HG03571 (cell line): ENCODE data around the gene NOL12.
"Not testable (repeated sequence)": the region's sequence is repeated elsewhere in the genome, so short reads cannot be mapped to it uniquely, and the experiment has no call there.

Source experiments
- ATAC-seq: cut with Tn5 transposase; IDR thresholded peaks from one replicate; pipeline ENCODE4 v1.9.1; 2021; ENCODE audit not compliant: unreplicated experiment

The NOL12 gene

DNA sequence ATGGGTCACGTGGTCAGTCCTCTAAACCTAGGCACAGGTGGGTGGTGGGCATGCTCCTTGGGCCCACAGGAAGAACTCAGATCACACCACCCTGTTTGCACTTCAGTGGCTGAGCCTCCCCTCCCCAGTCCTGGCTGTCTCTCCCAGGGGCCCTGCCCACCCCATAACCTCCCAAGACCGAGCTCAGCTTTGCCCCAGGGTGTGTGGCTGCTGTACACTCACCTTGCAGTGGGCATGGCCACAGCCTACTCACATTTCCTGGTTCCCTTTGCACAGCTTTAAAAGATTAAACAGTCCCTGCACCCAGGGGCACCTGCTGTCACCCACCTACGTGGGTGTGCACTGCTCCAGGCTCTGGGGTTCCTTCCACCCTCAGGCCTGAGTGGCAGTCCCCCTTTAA lies 24.5 kb downstream of the NOL12 start:
- no peak for ATAC-seq

DNA sequence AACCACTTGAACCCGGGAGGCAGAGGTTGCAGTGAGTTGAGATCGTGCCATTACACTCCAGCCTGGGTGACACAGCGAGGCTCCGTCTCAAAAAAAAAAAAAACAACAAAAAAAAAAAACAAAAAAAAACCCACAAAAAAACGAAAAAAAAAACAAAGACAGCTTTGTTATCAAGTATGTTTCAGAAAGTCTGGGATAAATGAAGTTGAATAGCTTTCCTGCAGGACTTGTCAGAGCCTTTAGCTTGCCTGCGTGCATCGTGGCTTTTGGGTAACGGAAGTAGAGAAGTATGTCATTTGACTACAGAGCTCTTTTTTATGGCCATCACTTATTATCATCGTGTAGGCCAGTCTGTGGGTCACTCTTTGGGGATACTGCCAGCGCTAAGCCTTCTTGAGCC lies 25.3 kb downstream of the NOL12 start:
- no peak for ATAC-seq

DNA sequence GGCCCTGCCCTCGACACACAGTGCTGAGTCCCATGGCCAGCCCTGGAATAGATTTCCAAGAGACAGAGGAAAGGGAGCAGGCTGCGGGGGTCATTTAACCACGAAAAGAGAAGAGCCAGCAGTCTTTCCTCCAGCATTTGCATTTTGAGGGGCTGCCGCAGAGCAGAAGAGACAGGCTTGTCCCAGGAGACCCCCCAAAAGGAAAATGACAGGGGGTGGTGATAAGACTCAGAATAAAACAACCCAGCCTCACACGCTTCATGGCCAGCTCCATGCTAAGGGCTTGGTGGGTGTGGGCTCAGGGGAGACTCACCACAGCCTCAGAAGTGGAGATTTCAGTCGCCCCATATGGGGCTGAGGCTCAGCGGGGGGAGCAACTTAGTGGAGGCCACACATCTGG lies 27.6 kb downstream of the NOL12 start:
- no peak for ATAC-seq

DNA sequence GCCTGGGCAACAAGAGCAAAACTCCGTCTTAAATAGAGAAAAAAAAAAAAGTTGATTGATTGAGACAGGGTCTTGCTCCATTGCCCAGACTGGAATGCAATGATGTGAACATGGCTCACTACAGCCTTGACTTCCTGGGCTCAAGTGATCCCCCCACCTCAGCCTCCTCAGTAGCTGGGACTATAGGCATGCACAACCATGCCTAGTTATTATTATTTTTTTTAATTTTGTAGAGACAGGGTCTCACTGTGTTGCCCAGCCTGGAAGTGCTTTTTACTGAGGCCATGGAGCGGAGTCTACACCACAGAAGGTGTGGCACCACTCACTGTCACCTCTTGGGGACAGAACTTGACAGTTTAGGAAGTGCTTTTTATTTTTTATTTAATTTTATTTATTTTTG lies 28.5 kb downstream of the NOL12 start:
- no peak for ATAC-seq

DNA sequence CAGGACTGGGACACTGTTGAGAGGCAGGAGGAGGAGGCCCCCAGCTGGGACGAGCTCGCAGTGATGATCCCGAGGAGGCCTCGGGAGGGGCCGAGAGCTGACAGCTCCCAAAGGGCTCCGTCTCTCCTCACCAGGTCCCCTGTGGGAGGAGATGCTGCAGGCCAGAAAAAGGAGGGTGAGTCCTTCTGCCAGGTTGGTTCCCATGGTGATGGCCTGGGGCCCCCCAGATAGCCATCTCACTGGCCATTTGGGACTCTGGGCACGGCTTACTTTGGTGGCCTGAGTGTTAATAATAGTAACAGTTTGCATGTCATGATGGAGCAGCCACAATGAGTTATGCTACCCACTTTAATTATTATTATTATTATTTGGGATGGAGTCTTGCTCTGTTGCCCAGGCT lies 29.6 kb downstream of the NOL12 start:
- ATAC-seq, result no peak

DNA sequence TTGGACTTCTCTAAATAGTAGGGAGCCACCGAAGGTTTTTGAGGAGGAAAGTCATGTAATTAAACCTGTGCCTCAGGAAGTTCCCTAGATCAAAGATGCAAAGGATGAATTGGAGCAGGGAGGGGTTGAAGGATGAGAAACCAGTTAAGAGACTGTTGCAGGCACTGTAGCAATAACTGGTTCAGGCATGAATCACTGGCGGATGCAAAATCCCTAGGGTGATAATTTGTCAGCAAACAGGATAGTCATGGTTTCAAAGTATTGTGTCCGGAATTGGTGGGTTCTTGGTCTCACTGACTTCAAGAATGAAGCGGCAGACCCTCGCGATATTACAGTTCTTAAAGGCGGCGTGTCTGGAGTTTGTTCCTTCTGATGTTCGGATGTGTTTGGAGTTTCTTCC lies 30.6 kb downstream of the NOL12 start:
- no peak for ATAC-seq

DNA sequence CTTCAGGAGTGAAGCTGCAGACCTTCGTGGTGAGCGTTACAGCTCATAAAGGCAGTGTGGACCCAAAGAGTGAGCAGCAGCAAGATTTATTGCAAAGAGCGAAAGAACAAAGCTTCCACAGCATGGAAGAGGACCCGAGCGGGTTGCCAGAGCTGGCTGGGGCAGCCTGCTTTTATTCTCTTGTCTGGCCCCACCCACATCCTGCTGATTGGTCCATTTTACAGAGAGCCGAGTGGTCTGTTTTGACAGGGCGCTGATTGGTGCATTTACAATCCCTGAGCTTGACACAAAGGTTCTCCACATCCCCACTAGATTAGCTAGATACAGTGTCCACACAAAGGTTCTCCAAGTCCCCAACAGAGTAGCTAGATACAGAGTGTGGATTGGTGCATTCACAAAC lies 31.1 kb downstream of the NOL12 start:
- ATAC-seq, result not testable (repeated sequence)

DNA sequence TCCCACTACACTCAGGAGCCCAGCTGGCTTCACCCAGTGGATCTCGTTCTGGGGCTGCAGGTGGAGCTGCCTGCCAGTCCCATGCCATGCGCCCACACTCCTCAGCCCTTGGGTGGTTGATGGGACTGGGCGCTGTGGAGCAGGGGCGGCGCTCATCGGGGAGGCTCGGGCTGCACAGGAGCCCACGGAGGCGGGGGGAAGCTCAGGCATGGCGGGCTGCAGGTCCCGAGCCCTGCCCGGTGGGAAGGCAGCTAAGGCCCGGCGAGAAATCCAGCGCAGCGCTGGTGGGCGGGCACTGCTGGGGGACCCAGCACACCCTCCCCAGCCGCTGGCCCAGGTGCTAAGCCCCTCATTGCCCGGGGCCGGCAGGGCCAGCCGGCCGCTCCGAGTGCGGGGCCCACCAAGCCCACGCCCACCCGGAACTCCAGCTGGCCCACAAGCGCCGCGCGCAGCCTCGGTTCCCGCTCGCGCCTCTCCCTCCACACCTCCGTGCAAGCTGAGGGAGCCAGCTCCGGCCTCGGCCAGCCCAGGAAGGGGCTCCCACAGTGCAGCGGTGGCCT lies 31.7 kb downstream of the NOL12 start:
- not testable (repeated sequence) for ATAC-seq

DNA sequence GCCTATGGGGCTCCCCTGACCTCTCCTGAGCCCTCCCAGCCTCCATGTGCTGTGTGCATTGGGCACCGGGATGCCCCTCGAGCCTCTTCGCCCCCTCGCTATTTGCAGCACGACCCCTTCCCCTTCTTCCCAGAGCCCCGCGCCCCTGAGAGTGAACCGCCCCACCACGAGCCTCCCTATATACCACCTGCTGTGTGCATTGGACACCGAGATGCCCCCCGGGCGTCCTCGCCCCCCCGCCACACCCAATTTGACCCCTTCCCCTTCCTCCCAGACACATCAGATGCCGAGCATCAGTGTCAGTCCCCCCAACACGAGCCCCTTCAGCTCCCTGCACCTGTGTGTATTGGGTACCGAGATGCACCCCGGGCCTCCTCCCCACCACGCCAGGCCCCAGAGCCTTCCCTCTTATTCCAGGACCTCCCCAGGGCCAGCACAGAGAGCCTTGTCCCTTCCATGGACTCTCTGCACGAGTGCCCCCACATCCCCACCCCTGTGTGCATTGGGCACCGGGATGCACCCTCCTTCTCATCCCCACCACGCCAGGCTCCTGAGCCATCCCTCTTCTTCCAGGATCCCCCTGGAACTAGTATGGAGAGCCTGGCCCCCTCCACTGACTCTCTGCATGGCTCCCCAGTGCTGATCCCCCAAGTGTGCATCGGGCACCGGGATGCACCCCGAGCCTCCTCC lies 39.6 kb downstream of the NOL12 start:
- no peak for ATAC-seq

DNA sequence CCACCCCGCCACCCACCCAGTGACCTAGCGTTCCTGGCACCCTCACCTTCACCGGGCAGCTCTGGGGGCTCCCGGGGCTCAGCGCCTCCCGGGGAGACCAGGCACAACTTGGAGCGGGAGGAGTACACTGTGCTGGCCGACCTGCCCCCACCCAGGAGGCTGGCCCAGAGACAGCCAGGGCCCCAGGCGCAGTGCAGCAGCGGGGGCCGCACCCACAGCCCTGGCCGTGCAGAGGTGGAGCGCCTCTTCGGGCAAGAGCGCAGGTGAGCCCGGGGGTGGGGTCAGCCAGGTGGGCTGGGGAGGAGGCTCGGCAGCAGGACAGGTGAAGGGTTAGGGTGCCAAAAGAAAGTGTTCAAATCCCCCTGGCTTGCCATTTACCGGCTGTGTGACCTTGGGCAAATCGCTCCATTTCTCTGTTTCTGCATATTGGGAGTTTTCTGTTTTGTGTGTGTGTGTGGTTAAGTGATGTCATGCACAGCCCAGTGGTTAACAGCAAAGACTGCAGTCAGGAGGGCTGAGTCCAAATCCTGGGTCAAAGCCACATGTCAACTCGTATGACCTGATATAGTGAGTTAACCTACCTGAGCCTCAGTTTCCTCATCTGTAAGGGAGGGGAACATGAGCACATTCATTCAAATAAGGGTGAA lies 40.2 kb downstream of the NOL12 start:
- no peak for ATAC-seq

DNA sequence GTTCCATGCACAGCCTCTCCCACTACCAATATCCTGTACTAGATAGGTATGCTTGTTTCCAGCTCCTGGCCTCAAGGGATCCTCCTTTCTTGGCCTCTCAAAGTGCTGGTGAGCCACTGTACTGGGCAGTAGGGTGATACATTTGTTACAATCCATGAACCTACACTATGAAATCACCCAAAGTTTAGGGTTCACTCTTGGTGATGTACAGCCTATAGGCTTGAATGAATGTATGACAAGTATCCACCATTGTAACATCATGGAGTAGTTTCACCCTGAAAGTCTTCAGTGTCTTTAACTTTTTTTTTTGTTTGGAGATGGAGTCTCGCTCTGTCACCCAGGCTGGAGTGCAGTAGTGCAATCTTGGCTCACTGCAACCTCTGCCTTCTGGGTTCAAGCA lies 42.5 kb downstream of the NOL12 start:
- no peak for ATAC-seq

DNA sequence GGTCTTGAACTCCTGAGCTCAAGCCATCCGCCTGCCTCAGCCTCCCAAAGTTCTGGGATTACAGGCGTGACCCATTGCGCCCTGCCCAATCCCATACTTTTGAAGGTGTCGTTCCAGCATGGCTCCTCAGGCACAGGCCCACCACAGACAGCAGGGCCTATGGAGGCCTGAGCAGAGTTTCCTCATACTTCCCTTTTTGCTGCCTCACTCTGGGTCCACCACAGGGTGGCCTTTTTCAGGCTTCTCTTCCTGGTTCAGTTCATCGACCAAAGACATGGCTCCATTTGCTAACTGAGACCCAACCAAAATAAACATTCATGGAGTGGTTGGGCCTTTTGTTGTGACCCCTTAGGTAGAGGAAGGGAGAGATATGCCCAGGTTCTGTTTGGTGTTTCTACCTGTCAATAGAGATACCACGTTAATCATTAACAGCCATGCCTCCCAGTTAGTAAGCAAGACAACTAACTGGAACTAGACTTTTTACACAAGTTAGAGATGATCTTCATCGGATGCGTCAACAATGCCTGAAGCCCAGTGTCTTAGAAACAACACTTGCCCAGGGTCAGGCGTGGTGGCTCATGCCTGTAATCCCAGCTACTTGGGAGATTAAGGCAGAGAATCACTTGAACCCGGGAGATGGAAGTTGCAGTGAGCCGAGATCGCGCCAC lies 45.8 kb downstream of the NOL12 start:
- no peak for ATAC-seq

DNA sequence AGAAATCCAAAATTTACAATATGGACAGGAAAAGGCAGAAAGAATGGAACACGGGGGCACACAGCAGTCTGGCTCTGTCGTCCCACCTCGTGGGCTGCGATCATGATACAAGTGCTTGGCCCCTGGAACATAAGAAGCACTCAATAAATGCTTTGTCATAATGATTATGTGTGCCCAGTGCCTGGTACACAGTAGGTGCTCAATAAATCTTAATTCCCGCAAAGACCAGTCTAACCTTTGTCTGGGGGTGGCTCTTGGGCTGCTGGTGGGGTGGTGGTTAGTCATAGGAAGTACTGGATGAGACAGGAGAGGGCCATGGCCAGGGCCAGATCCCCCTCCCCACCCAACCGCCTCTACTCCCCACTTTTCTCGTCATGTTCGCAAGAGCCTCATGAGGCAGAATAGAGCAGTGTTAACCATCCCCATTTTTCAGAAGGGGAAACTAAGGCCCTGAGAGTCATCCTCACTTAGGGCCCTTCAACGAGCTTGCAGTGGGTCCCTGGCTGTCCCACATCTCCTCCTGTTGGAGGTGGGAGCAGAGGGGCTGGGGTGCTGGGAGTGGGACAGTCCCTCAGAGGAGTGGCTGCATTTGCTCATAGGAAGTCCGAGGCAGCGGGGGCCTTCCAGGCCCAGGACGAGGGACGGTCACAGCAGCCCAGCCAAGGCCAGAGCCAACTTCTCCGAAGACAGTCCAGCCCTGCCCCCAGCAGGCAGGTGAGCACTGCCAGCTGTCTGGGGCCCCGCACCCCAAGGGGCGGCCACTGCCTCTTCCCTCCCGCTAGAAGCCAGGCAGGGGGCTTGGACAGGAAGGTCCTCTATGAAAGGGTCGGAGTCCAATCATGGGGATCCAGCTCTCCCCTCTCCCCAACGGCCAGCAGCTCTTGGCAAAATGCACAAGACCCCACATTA lies 46.8 kb downstream of the NOL12 start:
- ATAC-seq, result no peak

DNA sequence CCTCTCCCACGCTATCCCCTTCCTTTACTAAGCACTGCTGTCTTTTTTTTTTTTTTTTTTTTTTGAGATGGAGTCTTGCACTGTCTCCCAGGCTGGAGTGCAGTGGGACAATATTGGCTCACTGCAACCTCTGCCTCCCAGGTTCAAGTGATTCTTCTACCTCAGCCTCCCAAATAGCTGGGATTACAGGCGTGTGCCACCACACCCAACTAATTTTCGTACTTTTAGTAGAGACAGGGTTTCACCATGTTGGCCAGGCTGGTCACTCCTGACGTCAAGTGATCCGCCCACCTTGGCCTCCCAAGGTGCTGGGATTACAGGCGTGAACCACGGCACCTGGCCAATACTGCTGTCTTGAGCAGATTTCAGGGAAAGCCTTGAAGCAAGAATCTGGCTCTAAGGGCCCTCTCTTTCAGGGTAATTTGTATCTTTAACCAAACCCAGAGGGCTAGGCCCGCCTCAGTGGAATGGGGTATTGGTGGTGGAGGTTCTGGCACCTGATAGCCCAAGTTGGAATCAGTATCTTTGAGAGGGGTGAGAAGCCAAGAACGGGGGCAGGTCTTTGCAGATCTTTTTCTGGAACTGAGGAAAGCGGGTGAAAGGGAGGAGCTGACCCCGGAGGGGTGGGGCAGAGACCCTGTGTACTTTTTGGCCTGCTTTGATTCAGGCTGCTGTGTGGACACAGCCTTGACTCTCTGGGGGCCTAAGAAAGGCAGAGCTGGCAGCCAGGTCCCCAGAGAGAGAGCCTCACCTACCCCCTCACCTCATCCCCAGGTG lies 47.7 kb downstream of the NOL12 start:
- ATAC-seq, result no peak

DNA sequence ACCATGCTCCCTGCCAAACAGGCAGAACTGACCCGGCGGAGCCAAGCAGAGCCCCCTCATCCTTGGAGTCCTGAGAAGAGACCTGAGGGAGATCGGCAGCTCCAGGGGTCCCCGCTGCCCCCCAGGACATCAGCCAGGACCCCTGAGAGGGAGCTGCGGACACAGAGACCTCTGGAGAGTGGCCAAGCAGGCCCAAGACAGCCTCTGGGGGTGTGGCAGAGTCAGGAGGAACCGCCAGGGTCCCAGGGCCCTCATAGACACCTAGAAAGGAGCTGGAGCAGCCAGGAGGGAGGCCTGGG lies 48.2 kb downstream of the NOL12 start:
- no peak for ATAC-seq

DNA sequence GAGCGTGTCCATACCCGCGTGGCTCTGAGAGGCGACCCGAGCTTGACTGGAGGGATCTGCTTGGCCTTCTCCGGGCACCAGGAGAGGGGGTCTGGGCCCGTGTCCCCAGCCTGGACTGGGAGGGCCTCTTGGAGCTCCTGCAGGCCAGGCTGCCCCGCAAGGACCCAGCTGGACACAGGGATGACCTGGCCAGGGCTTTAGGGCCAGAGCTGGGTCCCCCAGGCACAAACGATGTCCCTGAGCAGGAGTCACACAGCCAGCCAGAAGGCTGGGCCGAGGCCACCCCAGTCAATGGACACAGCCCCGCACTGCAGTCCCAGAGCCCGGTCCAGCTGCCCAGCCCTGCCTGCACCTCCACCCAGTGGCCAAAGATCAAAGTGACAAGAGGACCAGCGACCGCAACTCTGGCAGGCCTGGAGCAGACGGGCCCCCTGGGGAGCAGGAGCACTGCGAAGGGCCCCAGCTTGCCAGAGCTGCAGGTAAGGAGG lies 48.9 kb downstream of the NOL12 start:
- no peak for ATAC-seq

DNA sequence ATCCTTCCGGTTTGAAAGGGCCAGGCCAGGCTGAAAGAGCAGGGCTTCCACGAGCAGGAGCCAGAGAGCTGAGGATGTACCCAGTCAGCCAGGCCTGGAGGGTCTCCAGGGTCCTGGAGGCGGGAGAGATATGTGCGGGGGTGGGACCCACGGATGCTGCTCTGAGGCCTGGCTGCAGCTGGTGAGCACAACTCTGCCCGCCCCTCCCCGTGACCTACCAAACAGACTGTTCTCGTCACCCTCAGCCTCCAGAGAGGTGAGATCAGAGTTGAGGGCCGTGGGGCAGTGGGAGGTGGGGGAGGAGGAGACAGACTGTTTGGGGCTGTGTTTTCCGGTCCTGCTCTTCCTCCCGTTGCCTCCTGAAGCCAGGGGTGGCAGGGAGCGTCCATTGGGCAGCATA lies 52.9 kb downstream of the NOL12 start:
- no peak for ATAC-seq

DNA sequence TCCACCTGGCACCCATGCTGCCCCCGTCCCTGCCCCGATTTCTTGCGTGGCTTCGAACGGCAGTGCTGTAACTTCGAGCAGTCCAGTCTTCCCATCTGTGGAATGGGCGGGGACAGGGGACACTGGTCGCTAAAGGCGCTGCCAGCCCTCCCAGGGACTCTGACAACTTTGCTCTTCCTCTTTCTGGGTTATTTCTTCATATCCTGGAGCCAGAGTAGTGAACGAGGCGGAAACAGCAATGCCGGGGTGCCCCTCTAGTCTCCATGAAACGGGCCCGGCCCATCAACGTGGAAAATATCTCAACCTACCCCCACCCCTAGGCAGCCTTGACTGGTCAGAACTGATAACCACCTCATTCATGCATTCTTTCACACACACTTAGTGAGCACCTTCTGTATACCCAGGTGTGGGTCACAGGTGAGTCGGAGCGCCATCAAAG lies 53.5 kb downstream of the NOL12 start:
- ATAC-seq, result no peak

DNA sequence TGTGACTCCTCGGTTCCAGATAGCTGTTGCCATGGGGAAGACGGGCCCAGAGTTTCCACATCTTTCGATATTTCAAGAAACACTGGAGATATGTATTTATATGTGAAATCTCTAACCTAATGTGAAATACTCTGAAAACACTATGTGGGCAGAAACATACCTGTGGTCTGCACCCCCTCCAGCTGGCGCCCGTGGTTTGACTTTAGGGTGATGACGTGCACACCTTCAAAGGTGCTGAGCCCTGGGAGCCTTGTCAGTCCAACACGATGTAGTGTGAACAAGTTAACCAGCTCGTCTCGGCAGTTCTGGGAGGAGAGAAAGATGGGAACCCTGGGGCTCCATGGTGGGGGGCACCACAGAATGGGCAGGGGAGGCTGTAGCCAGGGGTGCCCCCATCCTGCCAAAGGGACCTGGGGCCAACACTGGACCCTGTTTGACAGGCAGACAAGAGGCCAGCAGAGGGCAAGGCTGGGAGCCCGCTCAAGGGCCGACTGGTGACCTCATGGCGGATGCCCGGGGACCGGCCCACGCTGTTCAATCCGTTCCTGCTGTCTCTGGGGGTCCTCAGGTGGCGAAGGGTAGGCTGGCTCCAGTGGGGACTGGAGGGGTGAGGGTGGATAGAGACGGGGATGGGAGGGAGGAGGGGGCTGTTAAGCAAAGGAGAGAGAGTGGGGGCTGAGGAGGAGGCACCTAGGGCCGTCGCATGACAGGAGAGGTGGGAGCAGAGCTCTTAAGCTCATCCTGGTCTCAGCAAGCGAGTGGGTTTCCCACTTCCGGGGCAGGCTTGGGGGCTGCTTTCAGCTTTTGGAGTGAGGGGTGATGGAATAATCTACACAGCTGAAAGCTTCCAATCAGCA lies 54.5 kb downstream of the NOL12 start:
- no peak for ATAC-seq
